ENCODE data around the gene TSPAN9. TPM values are rescaled to one million over a fixed set of nuclear protein-coding genes. Genes with fewer than 3 reads are reported as not detected.

TSPAN9 gene
- total RNA-seq, 1 donor from 2014 or later: 40.9 TPM

GRCh38 chr12:3205742-3206519, 128.8 kb downstream of the TSPAN9 start:
- Mint-ChIP-seq H3K4me3 (ENCODE audit: unreplicated experiment) (no peak overlapping the region), H3K27ac (ENCODE audit: unreplicated experiment) (no peak overlapping the region), H3K4me1 (ENCODE audit: low read depth, unreplicated experiment) (peaks cover 26% of the 10 kb centered on the region), H3K27me3 (ENCODE audit: low read depth, unreplicated experiment) (peaks cover 11% of the 10 kb centered on the region), H3K36me3 (ENCODE audit: low read depth, unreplicated experiment) (peaks cover 3% of the 10 kb centered on the region), H3K9me3 (ENCODE audit: unreplicated experiment) (no peaks in the 10 kb centered on the region)
- Histone ChIP-seq H3K9me3 (ENCODE audit: insufficient read depth, low read depth, low read length) (no peaks in the 10 kb centered on the region), H4K20me1 (ENCODE audit: insufficient read depth, low read length) (peaks cover 61% of the 10 kb centered on the region), H3K4me2 (ENCODE audit: low read length) (peak overlapping the region; percentile 45), H3K27me3 (ENCODE audit: insufficient read depth, low read length) (peaks cover 17% of the 10 kb centered on the region), H3K9ac (ENCODE audit: low read length) (no peak overlapping the region), H3K4me3 (ENCODE audit: insufficient read depth, low read depth, low read length) (no peak overlapping the region), H3K4me1 (ENCODE audit: insufficient read depth, low read length) (peaks cover 20% of the 10 kb centered on the region), H3K79me2 (ENCODE audit: insufficient read depth, low read length) (no peaks in the 10 kb centered on the region), H3K27ac (ENCODE audit: low read depth, low read length) (no peak overlapping the region), H2AFZ (ENCODE audit: low read depth, low read length) (no peak overlapping the region), H3K36me3 (ENCODE audit: insufficient read depth, low read length) (no peaks in the 10 kb centered on the region)
- FAIRE-seq: no peak
- TF ChIP-seq EZH2 (IDR thresholded peaks at IDR 0.05; ENCODE audit: insufficient read depth, low read length): no peak
- no peak for TF ChIP-seq CTCF (IDR thresholded peaks at IDR 0.05; ENCODE audit: insufficient read depth, low read depth, low read length)
- DNase-seq (ENCODE audit: low read depth): no peak

DNA sequence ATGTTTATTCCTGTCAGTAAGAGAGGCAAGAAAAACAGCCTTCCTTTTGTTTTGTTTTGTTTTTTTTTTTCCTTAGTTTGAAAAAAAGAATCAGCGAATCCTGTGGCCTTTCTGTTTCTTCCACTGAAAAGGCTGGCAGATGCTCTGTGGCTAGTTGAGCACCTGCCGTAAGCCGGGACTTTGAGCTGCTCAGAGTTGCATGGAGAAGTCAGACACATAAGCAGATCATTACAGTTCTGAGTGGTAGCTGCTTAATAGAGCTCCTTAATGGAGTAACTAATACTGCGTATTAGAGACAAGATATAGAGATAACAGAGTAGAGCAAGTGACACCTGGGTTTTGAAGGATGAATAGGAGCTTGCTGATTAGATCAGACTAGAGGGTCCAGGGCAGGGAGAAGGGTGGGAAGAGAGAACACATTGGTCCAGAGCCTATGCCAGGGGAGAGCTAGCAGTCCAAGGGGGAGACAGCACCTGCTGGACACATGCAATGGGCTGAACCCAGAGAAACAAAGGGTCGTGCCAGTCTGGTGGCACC, 129.4 kb downstream of the TSPAN9 start:
- Histone ChIP-seq H3K27ac (ENCODE audit: low read depth, low read length) (no peak overlapping the region), H3K9me3 (ENCODE audit: insufficient read depth, low read depth, low read length) (no peaks in the 10 kb centered on the region), H3K36me3 (ENCODE audit: insufficient read depth, low read length) (no peaks in the 10 kb centered on the region), H2AFZ (ENCODE audit: low read depth, low read length) (no peak overlapping the region), H4K20me1 (ENCODE audit: insufficient read depth, low read length) (peaks cover 54% of the 10 kb centered on the region), H3K9ac (ENCODE audit: low read length) (no peak overlapping the region), H3K4me1 (ENCODE audit: insufficient read depth, low read length) (peaks cover 13% of the 10 kb centered on the region), H3K4me2 (ENCODE audit: low read length) (peak overlapping the region; percentile 45), H3K27me3 (ENCODE audit: insufficient read depth, low read length) (peaks cover 11% of the 10 kb centered on the region), H3K4me3 (ENCODE audit: insufficient read depth, low read depth, low read length) (no peak overlapping the region), H3K79me2 (ENCODE audit: insufficient read depth, low read length) (no peaks in the 10 kb centered on the region)
- peaks cover 3% of the 10 kb centered on the region for H3K36me3 Mint-ChIP-seq (ENCODE audit: low read depth, unreplicated experiment)
- no peak for TF ChIP-seq CTCF (IDR thresholded peaks at IDR 0.05; ENCODE audit: insufficient read depth, low read depth, low read length)
- no peak for TF ChIP-seq EZH2 (IDR thresholded peaks at IDR 0.05; ENCODE audit: insufficient read depth, low read length)
- no peaks in the 10 kb centered on the region for H3K9me3 Mint-ChIP-seq (ENCODE audit: unreplicated experiment)
- peaks cover 21% of the 10 kb centered on the region for H3K4me1 Mint-ChIP-seq (ENCODE audit: low read depth, unreplicated experiment)
- no peak overlapping the region for H3K27ac Mint-ChIP-seq (ENCODE audit: unreplicated experiment)
- H3K27me3 Mint-ChIP-seq (ENCODE audit: low read depth, unreplicated experiment): peaks cover 9% of the 10 kb centered on the region
- no peak overlapping the region for H3K4me3 Mint-ChIP-seq (ENCODE audit: unreplicated experiment)
- no peak for FAIRE-seq
- no peak for DNase-seq (ENCODE audit: low read depth)

GRCh38 chr12:3207175-3207574, 130.0 kb downstream of the TSPAN9 start:
- FAIRE-seq: no peak

More at GRCh38 chr12:3207175-3207574, 130.0 kb downstream of the TSPAN9 start:
- H4K20me1 ChIP-seq (ENCODE audit: insufficient read depth, low read length): peaks cover 48% of the 10 kb centered on the region
- H3K4me3 ChIP-seq (ENCODE audit: insufficient read depth, low read depth, low read length): no peak overlapping the region
- peaks cover 16% of the 10 kb centered on the region for H3K4me1 Mint-ChIP-seq (ENCODE audit: low read depth, unreplicated experiment)
- TF ChIP-seq EZH2 (IDR thresholded peaks at IDR 0.05; ENCODE audit: insufficient read depth, low read length) (no peak), CTCF (IDR thresholded peaks at IDR 0.05; ENCODE audit: insufficient read depth, low read depth, low read length) (no peak)
- peaks cover 6% of the 10 kb centered on the region for H3K27me3 ChIP-seq (ENCODE audit: insufficient read depth, low read length)
- no peaks in the 10 kb centered on the region for H3K36me3 ChIP-seq (ENCODE audit: insufficient read depth, low read length)
- no peaks in the 10 kb centered on the region for H3K9me3 ChIP-seq (ENCODE audit: insufficient read depth, low read depth, low read length)
- no peak overlapping the region for H3K4me2 ChIP-seq (ENCODE audit: low read length)
- no peak overlapping the region for H3K9ac ChIP-seq (ENCODE audit: low read length)
- H3K4me3 Mint-ChIP-seq (ENCODE audit: unreplicated experiment): no peak overlapping the region
- H3K4me1 ChIP-seq (ENCODE audit: insufficient read depth, low read length): peaks cover 13% of the 10 kb centered on the region
- no peak overlapping the region for H3K27ac ChIP-seq (ENCODE audit: low read depth, low read length)
- H3K9me3 Mint-ChIP-seq (ENCODE audit: unreplicated experiment): no peaks in the 10 kb centered on the region
- H3K27me3 Mint-ChIP-seq (ENCODE audit: low read depth, unreplicated experiment): peaks cover 3% of the 10 kb centered on the region
- no peak overlapping the region for H2AFZ ChIP-seq (ENCODE audit: low read depth, low read length)
- H3K27ac Mint-ChIP-seq (ENCODE audit: unreplicated experiment): no peak overlapping the region
- H3K36me3 Mint-ChIP-seq (ENCODE audit: low read depth, unreplicated experiment): peaks cover 3% of the 10 kb centered on the region
- H3K79me2 ChIP-seq (ENCODE audit: insufficient read depth, low read length): no peaks in the 10 kb centered on the region
- DNase-seq (ENCODE audit: low read depth): no peak
